HG03159 (cell line): ENCODE results near the gene SPATA2L.

Source experiments
- ATAC-seq: cut with Tn5 transposase; IDR thresholded peaks from one replicate; pipeline ENCODE4 v1.9.1; 2021; ENCODE audit warnings: mild to moderate bottlenecking, moderate library complexity; ENCODE audit not compliant: unreplicated experiment

Gene SPATA2L

DNA sequence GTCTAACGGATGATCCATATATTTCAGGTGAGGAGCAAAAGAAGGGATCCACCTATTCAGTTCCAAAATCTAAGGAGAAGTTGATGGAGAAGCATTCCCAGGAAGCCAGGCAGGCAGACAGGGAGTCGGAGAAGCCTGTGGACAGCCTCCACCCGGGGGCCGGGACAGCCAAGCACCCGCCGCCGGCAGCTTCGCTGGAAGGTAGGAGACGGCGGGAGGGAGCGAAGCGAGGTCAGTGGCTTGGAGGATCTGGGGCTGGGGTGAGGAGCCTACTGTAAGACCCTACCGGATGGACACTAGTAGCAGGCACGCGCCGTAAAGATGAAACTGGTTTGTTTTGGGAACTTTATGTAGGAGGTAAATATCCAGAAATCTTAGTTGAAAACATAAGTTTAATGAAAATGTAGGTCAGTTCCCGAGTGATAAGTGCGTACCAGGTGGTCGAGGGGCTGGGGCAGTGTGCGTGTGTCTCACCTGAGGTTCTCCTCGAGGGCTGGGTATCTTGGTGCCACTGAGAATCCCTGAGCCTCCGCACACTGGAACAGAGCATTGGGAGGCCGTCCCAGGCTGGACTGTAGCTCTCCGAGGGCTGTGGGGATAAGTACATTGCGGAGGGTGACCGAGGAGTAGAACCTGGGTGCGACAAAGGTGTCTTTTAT is 43.2 kb downstream of the SPATA2L start:
- no peak for ATAC-seq

DNA sequence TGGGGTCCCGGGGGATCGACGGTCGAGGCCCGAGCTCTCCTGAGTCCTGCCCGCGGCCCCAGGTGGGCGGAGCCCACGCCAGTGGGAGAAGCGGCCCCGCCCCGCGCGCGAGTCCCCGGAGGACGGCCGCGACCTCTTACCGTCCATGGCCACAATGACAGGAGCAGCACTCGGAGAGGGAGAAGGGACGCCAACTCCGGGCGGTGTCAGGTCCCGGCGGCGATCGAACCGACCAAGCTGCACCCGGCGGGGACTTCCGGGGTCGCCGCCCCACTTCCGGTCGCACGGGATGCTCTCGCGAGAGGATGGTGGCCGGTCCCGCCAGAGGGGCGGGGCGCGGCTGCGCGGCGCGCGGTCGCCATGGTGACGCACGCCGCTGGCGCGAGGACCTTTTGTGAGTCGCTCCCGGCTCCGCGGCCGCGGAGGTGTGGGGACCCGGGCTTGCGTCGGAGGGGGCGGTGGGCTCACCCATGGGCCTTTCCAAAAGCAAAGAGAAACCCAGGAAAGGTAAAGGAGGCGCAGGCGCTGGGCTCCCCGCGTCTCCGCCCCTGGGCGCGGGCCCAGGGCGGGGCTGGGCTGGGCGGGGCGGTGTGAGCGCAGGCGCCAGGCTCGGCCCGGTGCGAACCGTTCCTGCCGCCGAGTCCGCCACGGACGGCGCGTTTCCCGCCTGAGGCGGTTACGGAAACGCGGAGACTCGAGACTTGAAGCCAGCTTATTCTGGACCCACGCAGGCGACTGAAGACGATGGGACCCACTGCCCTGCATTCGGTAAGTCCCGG is 43.9 kb downstream of the SPATA2L start, which contains the start of the genes CHMP1A and SPATA33:
Gene CHMP1A (minus strand): TSS at position 267 of the 779 bp plus-strand sequence. CDS start 120 bp downstream, at position 147.
Gene SPATA33 (plus strand): TSS at position 395 of the 779 bp plus-strand sequence. CDS start 76 bp downstream, at position 471.
- peak; percentile 93 for ATAC-seq

DNA sequence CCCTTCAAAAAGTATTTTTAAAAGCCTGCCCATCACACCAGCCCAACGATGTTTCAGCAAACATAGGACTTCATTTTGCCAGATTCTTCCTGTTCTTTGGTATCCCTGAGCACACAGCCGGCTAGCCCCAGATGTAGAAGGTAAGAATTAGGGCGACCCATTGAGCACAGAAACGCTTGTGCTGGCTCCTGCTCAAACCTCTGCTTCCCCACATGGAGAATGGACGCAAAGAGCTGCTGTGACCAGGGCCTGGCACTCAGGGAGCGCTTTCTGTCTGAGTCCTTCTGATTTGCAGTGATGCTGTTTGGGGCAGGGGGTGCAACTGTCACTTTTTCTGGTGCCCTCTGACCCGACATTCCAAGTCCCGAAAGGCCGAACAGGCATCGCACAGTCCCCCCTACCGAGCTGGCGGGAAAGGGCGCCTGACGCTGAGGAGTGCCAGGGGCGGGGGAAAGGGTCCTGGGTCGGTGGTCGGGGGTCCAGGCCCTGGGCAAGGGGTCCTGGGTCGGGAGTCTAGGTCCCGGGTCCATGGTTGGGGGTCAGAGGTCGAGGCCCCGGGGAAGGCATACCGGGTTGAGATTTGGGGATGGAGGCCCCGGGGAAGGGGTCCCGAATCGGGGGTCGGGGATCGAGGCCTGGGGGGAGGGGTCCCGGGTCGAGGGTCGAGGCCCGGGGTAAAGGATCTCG is 44.9 kb downstream of the SPATA2L start:
- ATAC-seq: no peak

DNA sequence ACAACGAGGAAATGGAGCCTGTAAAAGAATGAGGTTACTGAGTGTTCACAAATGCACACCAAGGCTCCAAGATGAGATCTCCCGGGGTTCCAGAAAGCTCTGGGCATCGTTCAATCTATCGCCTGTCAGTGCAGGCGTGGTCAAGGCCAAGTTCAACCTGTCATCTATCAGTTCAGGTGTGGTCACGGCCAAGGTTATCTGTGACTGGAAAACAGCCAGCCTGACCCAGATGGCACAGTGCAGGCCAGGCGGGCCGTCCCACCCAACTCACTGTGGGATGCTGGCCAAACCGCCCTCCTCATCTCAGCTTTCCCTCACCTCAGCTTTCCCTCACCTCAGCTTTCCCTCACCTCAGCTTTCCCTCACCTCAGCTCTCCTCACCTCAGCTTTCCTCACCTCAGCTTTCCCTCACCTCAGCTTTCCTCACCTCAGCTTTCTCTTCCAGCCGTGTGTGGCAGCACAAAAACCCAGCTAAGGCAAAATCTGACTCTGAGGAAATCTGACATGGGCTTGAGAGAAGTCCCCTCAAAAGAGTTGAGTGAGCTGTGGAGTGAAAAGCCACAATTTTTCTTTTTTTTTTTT is 46.4 kb downstream of the SPATA2L start:
- no peak for ATAC-seq

DNA sequence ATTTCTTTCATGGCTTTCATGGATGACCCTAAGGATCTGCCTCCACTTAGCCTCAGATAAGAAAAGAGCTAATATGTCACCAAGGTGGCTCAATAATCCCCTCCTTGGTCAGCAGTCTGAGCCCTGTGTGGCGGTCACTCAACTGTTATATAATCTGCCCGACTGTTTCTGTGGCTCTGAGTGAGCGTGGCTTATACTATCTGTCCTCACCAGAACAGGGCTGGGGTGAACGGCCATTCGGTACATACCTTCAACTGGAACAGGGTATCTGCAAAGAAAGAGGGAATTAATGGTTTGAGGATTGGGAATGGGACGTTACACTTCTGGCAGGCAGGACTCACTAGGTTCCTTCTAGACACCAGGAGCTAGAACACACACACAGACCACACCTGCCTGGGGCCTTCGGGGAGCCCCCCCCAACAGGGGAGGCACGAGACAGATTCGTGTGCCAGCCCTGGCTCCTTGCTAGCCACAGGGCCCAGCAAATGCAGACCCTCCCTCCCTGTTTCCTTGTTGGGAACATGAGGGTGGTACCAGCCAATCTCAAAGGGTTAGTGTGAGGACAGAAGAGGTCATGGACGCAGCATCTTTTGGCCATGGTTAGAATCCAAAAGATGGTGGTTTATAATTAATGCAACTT is 47.7 kb downstream of the SPATA2L start:
- no peak for ATAC-seq

DNA sequence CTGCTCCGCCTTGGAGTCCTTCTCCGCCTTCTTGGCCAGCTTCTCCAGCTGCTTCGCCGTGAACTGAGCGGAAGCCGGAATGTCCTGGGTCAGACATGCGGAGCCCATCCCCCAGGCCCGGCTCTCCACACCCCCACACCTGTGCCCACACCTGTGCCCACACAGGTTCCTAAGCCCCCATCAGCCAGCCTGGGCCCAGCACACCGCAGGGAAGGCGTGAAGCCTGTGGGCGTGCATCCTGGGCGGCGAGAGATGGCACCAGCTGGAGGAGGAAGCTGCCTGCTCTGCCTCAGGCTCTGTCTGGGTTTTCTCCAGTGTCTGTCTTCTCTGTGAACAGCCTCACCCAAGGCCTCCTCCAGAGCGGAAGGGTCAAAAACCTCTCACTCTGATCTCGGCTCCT is 49.9 kb downstream of the SPATA2L start:
- ATAC-seq: no peak

DNA sequence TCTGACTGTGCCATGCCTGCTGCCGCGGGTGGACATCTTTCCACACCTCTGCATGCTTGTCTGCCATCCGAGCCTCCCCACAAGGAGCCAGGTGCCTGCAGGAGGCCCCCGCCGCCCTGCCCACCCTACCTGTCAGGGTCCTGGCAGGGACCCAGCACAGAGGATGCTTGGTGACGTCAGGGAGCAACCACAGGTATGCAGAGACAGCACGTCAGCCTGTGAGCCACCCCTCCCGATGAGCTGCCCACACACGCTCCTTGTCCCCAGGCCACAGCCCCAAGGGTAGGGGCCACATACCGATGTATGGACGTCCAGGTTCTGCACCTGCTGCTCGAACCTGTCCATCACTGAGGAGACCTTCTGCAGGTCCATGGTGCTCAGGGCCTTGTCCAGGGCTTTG is 54.6 kb downstream of the SPATA2L start:
- no peak for ATAC-seq
